ENCODE measurements around the gene DDX50.
"Not testable (repeated sequence)": the region's sequence is repeated elsewhere in the genome, so short reads cannot be mapped to it uniquely, and the experiment has no call there.

Gene DDX50, protein sequence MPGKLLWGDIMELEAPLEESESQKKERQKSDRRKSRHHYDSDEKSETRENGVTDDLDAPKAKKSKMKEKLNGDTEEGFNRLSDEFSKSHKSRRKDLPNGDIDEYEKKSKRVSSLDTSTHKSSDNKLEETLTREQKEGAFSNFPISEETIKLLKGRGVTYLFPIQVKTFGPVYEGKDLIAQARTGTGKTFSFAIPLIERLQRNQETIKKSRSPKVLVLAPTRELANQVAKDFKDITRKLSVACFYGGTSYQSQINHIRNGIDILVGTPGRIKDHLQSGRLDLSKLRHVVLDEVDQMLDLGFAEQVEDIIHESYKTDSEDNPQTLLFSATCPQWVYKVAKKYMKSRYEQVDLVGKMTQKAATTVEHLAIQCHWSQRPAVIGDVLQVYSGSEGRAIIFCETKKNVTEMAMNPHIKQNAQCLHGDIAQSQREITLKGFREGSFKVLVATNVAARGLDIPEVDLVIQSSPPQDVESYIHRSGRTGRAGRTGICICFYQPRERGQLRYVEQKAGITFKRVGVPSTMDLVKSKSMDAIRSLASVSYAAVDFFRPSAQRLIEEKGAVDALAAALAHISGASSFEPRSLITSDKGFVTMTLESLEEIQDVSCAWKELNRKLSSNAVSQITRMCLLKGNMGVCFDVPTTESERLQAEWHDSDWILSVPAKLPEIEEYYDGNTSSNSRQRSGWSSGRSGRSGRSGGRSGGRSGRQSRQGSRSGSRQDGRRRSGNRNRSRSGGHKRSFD

DNA sequence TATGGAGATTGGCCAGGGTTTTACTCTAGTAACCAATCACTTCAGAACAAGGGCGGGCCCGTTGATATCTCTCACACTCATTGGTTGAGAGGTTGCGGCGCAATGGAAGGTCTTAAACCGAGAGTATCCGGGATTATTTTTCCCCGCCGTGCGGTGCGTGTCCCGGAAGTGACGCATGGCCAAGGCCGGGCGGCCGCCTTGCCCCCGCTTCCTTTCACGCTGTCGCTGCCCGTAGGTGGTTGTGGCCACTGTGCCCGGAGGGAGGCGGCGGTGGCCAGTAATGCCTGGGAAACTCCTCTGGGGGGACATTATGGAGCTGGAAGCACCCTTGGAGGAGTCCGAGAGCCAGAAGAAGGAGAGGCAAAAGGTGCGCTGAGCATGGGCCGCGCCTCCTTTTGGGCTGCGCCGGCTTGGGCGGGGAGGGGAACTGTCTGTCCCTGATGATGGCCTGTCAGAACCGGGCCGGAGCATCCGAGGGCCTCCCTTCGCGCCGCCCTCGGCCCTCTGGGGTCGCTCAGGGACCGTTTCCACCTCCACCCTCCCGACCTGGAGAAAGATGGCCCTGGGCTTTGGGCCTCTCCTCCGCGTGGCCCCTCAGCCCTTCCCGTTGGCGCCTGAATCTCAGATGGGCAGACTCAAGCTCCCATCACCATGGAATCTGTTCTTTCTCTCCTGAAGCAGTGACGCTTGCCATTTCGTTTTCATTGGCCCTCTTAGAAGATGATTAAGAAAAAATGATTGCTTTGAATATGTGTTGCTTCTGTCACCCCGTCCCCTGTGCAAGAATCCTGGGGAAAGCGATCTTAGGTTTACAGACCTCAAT is at the start of gene DDX50:
TSS of gene DDX50 (plus strand) at position 211 of the 823 bp plus-strand sequence. CDS start at position 281, 70 bp downstream.
- DNase-seq (ENCODE audit: low read depth): peak; percentile 99

- no peak for DNase-seq (ENCODE audit: low read depth)
These were observed 44.8 kb upstream of the DDX50 start for GRCh38 chr10:68856352-68856751.

GRCh38 chr10:68857005-68857404 is 44.1 kb upstream of the DDX50 start:
- DNase-seq (ENCODE audit: low read depth): no peak

DNA sequence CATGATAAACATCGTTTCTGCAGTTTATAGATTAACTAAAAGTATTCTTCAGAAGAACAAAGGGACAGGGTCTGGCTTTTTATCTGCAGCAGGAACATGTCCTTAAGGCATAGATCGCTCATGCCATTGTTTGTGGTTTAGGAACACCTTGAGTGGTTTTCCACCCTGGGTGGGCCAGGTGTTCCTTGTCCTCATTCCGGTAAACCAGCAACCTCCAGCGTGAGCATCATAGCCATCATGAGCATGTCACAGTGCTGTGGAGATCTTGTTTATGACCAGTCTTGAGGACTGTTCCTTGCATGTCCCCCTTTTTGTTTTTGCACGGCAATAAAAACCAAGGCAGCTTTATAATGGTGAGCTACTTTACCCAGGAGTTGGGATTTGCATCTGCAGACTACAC is 39.9 kb upstream of the DDX50 start:
- DNase-seq (ENCODE audit: low read depth): no peak

DNA sequence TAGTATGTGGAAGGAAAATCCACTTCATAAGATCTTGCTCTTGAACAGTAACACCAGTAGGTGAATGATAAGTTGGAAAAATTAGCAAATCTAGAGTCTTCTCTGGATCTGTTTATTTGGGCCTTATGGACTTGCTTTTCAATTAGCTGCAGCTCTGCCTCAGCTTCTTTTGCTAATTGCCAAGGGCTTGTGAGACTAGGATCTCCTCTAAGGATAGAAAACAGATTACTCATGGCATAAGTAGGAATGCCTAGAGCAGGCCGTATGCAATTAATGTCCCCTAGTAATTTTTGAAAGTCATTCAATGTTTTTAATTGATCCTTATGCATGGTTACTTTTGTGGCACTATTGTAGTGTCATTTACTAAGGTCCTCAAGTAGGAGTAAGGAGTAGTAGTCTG is 36.5 kb upstream of the DDX50 start:
- no peak for DNase-seq (ENCODE audit: low read depth)

DNA sequence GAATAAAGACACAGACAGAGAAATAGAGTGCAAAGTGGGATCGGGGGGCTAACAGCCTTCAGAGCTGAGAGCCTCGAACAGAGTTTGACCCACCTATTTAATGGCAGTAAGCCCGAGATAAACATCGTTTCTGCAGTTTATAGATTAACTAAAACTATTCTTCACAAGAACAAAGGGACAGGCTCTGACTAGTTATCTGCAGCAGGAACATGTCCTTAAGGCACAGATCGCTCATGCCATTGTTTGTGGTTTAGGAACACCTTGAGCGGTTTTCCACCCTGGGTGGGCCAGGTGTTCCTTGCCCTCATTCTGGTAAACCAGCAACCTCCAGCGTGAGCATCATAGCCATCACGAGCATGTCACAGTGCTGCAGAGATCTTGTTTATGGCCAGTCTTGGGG is 32.9 kb upstream of the DDX50 start:
- not testable (repeated sequence) for DNase-seq (ENCODE audit: low read depth)

DNA sequence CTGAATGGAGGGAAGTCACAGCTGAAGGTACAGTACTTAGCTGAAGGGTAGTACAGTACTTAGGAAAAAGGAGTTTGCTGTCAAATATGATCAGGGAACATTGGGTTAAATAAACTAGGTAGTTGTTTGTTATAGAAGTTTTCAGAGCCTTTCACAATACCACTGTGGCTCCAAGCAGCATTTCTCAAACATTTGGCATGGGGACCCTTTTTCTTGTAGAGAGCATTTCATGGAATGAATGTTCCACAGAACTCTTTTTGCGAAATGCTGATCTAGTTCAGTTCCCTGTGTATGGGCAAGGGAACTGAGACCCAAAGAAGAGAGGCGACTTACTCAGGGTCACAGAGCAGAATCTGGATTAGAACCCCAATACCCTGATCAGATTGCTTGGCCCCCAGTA is 31.5 kb upstream of the DDX50 start:
- no peak for DNase-seq (ENCODE audit: low read depth)

GRCh38 chr10:68870061-68870460 is 31.1 kb upstream of the DDX50 start:
- peak; percentile 15 for DNase-seq (ENCODE audit: low read depth)

GRCh38 chr10:68870545-68871104 is 30.5 kb upstream of the DDX50 start:
- DNase-seq (ENCODE audit: low read depth): no peak

DNA sequence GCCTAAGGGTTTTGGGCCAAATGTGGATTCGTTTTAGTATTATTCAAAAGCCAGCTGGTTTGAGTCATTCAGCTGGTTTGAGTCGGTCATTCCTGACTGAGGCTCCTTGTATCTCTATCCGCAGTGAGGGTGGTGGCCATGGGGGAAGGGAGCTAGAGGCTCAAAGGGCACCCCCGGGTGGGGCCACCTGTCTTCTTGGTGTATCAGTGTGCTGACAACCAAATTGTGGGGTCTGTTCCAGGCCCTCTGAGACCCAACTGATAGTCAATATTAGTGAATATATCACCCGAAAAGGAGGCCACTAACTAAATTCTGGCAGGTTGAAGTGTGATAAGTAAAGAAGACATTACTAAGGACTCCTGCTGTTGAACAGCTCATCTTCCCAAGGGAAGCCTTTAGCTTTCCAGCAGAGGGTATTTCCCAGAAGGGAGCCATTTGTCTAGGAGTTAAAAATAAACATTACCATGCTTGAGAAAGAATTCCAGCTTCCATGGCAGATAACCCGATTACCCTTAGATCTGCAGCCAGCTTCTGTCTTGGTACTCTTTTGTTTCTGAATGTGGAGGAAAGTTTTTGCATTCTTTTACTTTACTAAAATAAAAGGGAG is 29.9 kb upstream of the DDX50 start:
- peak; percentile 75 for DNase-seq (ENCODE audit: low read depth)

GRCh38 chr10:68871731-68872342 is 29.3 kb upstream of the DDX50 start:
- DNase-seq (ENCODE audit: low read depth): peak; percentile 91

- DNase-seq (ENCODE audit: low read depth): no peak
These were observed 24.6 kb upstream of the DDX50 start for GRCh38 chr10:68876246-68877138.

DNA sequence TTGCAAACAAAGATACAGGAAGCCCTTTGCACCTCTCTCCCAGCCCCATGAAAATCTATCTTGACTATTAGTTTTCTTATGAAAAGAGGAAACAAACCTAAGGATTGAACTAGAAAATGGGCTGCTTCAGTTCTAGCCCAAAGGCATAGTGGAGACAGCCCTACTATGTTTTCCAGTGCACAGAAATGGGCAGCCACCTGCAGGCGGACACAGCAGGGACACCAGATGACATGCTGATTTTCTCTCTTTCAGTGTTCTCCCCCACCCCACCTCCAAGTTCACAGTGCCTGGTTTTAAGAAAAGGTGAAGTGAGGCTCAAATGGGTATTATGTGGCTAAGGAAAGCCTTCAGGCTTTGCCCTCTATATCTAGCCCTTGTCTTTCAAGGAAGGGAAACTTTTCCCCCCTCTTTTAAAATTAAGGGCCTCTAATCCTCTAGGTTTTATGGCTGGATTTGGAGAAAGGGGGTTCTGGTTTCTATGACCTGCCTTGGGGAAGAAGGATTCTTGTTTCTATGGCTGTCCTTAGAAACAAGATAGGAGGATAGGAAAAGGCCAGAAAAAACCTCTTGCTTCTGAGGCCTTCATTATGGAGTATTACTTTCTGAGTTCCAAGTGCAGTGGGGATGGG is 23.5 kb upstream of the DDX50 start:
- DNase-seq (ENCODE audit: low read depth): no peak

- DNase-seq (ENCODE audit: low read depth): no peak
These were observed 22.6 kb upstream of the DDX50 start for GRCh38 chr10:68878496-68878895.

DNA sequence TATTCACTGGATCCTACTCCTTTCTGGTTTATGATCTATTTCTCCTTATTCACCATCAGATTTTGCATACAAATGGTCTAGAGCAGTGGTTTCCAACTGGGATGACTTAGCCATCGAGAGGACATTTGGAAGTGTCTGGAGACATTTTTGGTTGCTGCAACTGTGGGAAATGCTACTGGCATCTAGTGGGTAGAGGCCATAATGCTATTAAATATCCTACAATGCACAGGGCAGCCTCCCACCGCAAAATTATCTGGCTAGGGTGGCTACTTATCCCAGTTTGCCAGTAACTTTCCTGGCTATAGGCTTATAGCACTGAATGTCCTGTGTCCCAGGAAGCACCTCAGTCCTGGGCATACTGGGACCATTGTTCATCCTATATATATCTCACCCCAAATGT is 21.5 kb upstream of the DDX50 start:
- no peak for DNase-seq (ENCODE audit: low read depth)

- DNase-seq (ENCODE audit: low read depth): no peak
These were observed 20.9 kb upstream of the DDX50 start for GRCh38 chr10:68880181-68880580.

DNA sequence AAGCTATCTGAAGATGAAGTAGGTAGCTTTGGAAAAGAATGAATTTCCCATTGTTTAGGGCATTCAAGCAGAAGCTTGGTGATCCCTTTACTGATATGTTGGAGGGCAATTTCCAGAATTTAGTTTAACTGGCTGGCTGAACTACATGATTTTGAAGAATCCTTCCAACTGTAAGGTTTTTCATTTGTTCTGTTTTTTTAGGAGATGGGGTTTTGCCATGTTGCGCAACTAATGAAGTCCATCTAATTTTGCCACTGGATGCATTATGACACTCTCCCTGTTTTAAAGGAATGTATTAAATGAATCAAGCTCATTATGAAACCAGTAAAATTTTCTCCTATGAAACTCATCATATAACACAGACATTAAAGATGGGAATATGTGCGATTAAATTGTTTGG is 6.1 kb upstream of the DDX50 start:
- no peak for DNase-seq (ENCODE audit: low read depth)

- peak; percentile 81 for DNase-seq (ENCODE audit: low read depth)
These were observed 3.8 kb upstream of the DDX50 start for GRCh38 chr10:68897336-68897741.

DNA sequence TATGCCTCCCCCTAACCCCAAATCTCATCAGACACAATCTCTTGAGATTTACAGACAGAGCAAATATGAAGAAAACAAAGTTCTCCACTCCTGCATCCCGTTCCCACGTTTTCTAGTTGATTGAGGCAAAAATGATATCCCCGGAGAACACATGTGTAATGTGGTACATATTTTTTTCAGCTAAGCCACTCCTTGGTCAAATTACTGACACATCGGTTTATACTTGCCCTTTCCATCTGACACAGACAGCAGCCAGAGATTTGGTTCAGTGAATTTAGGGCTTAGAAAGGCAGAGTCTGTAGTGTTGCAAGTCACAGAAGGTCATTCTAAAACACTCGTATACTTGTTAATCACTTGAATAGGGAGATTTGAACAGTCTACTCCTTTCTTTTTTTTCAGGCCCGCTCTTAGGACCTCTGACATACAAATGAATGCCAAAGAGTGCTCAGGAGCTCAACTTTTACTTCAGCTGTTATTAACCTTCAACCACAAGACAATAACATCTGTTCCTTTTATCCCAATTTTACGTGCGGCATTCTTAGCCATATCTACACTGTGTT is 1.8 kb upstream of the DDX50 start:
- DNase-seq (ENCODE audit: low read depth): no peak
